Psoas muscle (tissue), 8 donors: ENCODE data around the gene WEE2. TPM values are rescaled to one million over a fixed set of nuclear protein-coding genes. Genes with fewer than 3 reads are reported as not detected.

Experiments used
- ATAC-seq, 4 donors: fragments of 200-7000 bp; cut with Tn5 transposase; one replicate each; pipeline ENCODE4 v1.9.1; 2020; ENCODE audit warnings: moderate library complexity in 3 of 4, mild to moderate bottlenecking in 2 of 4
- DNase-seq, 2 donors: peaks; one replicate each; pipeline ENCODE4 v3.0.0-alpha.2; 2020
- H3K27ac ChIP-seq: fragments of 200-600 bp; one replicate; pipeline ENCODE4 v1.8.0; 2022
- H3K27me3 ChIP-seq, 3 donors: fragments of 200-600 bp in 1 of 3; one replicate each; pipeline versions ENCODE4 v1.6.1 to v1.8.0; 2013 to 2022; ENCODE audit warnings: low read length in 2 of 3, mild to moderate bottlenecking in 2 of 3, moderate library complexity in 1 of 3; ENCODE audit not compliant: insufficient read depth in 3 of 3
- H3K36me3 ChIP-seq, 2 donors: fragments of 200-600 bp in 1 of 2; one replicate each; pipeline versions ENCODE4 v1.6.1 to v1.8.0; 2013 to 2022; ENCODE audit warnings: low read depth in 1 of 2, mild to moderate bottlenecking in 1 of 2, moderate library complexity in 1 of 2; ENCODE audit not compliant: insufficient read depth in 1 of 2
- H3K4me1 ChIP-seq: fragments of 200-600 bp; one replicate; pipeline ENCODE4 v1.8.0; 2022
- H3K4me3 ChIP-seq: fragments of 200-600 bp; one replicate; pipeline ENCODE4 v1.8.0; 2022; ENCODE audit warnings: mild to moderate bottlenecking
- H3K9me3 ChIP-seq: fragments of 200-600 bp; one replicate; pipeline ENCODE4 v1.8.0; 2022
- CTCF ChIP-seq: fragments of 200-600 bp; IDR thresholded peaks from one replicate; pipeline ENCODE4 v1.8.0; 2022; ENCODE audit warnings: antibody characterized with exemption
- WGBS, 3 donors: extraction: QIAGEN DNeasy Blood & Tissue Kit; methylation state at CpG; one replicate each; pipeline versions ENCODE4 v1.1.6 to v1.1.7; 2013; 5-methylcytosine and 5-hydroxymethylcytosine counted together
- intact Hi-C, 2 donors: fragments of 100-400 bp; cut with DNase I; formaldehyde crosslinking; loops; one replicate each; pipeline versions ENCODE4 v1.11.0 to v1.14.2; 2022
- polyA plus RNA-seq, 3 donors: library from polyadenylated mRNA; stranded (reverse); fragments of 200-250 nt; gene quantifications; one replicate each; pipeline ENCODE4 v1.2.3, GENCODE V29; 2013
- total RNA-seq, 4 donors: library from RNA; stranded (reverse); fragmentation: NEBNext Ultra II Directional in 2 of 4; extraction: Animal tissue kit (Norgen Biotek cat#: 25700) in 2 of 4; gene quantifications; one replicate each; pipeline versions ENCODE4 v1.2.1 to v1.2.4, GENCODE V29; 2021 to 2023
- donor health status: healthy with polysubstance abuse.
- donor health status: DM: no; HTN: no; CAD: no; lungs with moderate emphysema.
- donor health status: Bipolar disorder and iron deficiency.
- donor health status: healthy.
- donor health status: DM: yes; HTN: yes; CAD: no.
- donor health status: DM: no; HTN: no; CAD: no.
- donor health status: DM: no; HTN: no; CAD: no.
- donor health status: DM: yes; HTN: yes; CAD: no.

The WEE2 gene
- total and polyA plus RNA-seq, 7 donors: not detected

GRCh38 chr7:141704741-141705140 lies 3.4 kb upstream of the WEE2 start:
- no peak for ATAC-seq
- intact Hi-C loops: no loop called here

GRCh38 chr7:141706239-141707064 lies 1.7 kb upstream of the WEE2 start:
- intact Hi-C loops: no loop called here
- Histone ChIP-seq H3K36me3 (no peaks in the 10 kb centered on the region), H3K27ac (no peak overlapping the region), H3K4me3 (no peak overlapping the region), H3K4me1 (peaks cover 11% of the 10 kb centered on the region), H3K9me3 (no peaks in the 10 kb centered on the region), H3K27me3 (no peaks in the 10 kb centered on the region)
- TF ChIP-seq CTCF: no peak
- ATAC-seq: no peak
- 91 to 95% (median 92%) methylated on average over 1 of the region's 1 CpG for WGBS, 3 donors
- DNase-seq: no peak

More at GRCh38 chr7:141704741-141705140, 3.4 kb upstream of the WEE2 start:
- TF ChIP-seq CTCF: no peak
- Histone ChIP-seq H3K27ac (no peak overlapping the region), H3K27me3 (no peaks in the 10 kb centered on the region), H3K9me3 (no peaks in the 10 kb centered on the region), H3K36me3 (no peaks in the 10 kb centered on the region), H3K4me1 (peaks cover 11% of the 10 kb centered on the region), H3K4me3 (no peak overlapping the region)
- no peak for DNase-seq
- 90 to 94% (median 92%) methylated on average over 5 of the region's 5 CpGs for WGBS, 3 donors

- Histone ChIP-seq H3K27ac (no peak overlapping the region), H3K4me1 (no peaks in the 10 kb centered on the region), H3K9me3 (no peaks in the 10 kb centered on the region), H3K27me3 (no peaks in the 10 kb centered on the region), H3K36me3 (no peaks in the 10 kb centered on the region), H3K4me3 (no peak overlapping the region)
- DNase-seq (no peak), ATAC-seq (peak in 2 of 4 donors; percentile 46 to 88)
- no peak for TF ChIP-seq CTCF
- intact Hi-C loops: no loop called here
- 29 to 37% (median 31%) methylated on average over 2 of the region's 2 CpGs for WGBS, 3 donors
Measured at GRCh38 chr7:141709318-141709717, 1.2 kb downstream of the WEE2 start.

- 82 to 89% (median 87%) methylated on average over 4 of the region's 4 CpGs for WGBS, 3 donors
- intact Hi-C loops: no loop called here
- TF ChIP-seq CTCF: no peak
- Histone ChIP-seq H3K27me3 (no peaks in the 10 kb centered on the region), H3K9me3 (no peaks in the 10 kb centered on the region), H3K4me1 (no peaks in the 10 kb centered on the region), H3K36me3 (no peaks in the 10 kb centered on the region), H3K27ac (no peak overlapping the region), H3K4me3 (no peak overlapping the region)
- DNase-seq (no peak), ATAC-seq (peak in 1 of 4 donors; percentile 49)
Measured at GRCh38 chr7:141709749-141710148, 1.6 kb downstream of the WEE2 start.

GRCh38 chr7:141710301-141710700 lies 2.1 kb downstream of the WEE2 start:
- Histone ChIP-seq H3K36me3 (no peaks in the 10 kb centered on the region), H3K27ac (no peak overlapping the region), H3K27me3 (no peaks in the 10 kb centered on the region), H3K4me3 (no peak overlapping the region), H3K4me1 (no peaks in the 10 kb centered on the region), H3K9me3 (no peaks in the 10 kb centered on the region)
- WGBS, 3 donors: 36 to 55% (median 45%) methylated on average over 1 of the region's 1 CpG
- intact Hi-C loops: no loop called here
- no peak for DNase-seq
- TF ChIP-seq CTCF: no peak
- ATAC-seq: no peak
